GM12864 (cell line): ENCODE results near the gene SPATA31E1.
"Not testable (repeated sequence)": the region's sequence is repeated elsewhere in the genome, so short reads cannot be mapped to it uniquely, and the experiment has no call there.

Source experiments
- DNase-seq: peaks from one replicate; pipeline ENCODE4 v3.0.0-alpha.2; 2011; ENCODE audit warnings: low read depth
- H3K4me3 ChIP-seq: 2 replicates; pipeline ENCODE4 v1.5.1; 2011; ENCODE audit warnings: mild to moderate bottlenecking, low read depth, low read length, control low read depth
- TF ChIP-seq, protein P1 (sequence below): IDR thresholded peaks from 2 replicates; pipeline ENCODE4 v1.5.1; 2011; ENCODE audit warnings: low read depth, mild to moderate bottlenecking, moderate library complexity, low read length, control low read depth, inconsistent platforms; ENCODE audit errors: missing control alignments

The SPATA31E1 gene

DNA sequence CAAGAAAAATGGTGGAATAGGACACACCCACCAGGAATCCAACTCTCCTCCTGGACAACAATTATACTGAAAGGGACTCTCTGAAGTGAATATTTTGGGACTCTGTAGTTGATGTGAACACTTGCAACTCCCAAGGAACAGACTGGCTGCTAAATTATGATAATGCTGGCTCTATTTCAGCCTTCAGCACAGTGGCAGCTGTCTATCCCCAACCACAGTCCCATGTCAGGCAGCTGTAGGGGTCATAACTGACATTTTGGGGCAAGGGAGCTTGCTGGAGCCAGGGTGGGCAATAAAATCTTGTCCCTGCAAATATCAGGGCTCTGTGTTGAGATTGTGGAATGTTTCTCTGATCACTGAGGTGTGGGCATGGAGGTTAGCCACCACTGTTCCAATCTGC is 14.2 kb downstream of the SPATA31E1 start:
- DNase-seq = no peak
- no peak overlapping the region for H3K4me3 ChIP-seq
- TF ChIP-seq, protein P1, sequence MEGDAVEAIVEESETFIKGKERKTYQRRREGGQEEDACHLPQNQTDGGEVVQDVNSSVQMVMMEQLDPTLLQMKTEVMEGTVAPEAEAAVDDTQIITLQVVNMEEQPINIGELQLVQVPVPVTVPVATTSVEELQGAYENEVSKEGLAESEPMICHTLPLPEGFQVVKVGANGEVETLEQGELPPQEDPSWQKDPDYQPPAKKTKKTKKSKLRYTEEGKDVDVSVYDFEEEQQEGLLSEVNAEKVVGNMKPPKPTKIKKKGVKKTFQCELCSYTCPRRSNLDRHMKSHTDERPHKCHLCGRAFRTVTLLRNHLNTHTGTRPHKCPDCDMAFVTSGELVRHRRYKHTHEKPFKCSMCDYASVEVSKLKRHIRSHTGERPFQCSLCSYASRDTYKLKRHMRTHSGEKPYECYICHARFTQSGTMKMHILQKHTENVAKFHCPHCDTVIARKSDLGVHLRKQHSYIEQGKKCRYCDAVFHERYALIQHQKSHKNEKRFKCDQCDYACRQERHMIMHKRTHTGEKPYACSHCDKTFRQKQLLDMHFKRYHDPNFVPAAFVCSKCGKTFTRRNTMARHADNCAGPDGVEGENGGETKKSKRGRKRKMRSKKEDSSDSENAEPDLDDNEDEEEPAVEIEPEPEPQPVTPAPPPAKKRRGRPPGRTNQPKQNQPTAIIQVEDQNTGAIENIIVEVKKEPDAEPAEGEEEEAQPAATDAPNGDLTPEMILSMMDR = no peak

DNA sequence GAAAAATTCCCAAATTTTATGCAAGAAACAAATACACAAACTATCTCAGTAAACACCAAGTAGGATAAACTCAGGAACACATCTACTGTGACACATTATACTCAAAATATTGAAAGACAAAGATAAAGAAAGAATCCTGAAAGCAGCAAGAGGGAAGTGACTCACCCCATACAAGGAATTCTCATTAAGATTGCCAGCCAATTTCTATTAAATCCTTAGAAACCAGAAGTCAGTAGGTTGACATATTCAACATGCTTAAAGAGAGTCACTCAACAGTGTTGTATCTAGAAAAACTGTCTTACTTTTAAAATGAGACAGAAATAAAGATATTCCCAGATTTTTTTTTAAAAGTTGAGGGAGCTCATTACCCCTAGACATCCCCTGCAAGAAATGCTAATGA is 15.5 kb downstream of the SPATA31E1 start:
- TF ChIP-seq, protein P1 = no peak
- DNase-seq = no peak
- no peak overlapping the region for H3K4me3 ChIP-seq

GRCh38 chr9:87902371-87902770 is 19.7 kb downstream of the SPATA31E1 start:
- H3K4me3 ChIP-seq, DNase-seq: not testable (repeated sequence)

GRCh38 chr9:87909310-87910041 is 26.8 kb downstream of the SPATA31E1 start:
- no peak overlapping the region for H3K4me3 ChIP-seq
- no peak for DNase-seq
- TF ChIP-seq, protein P1 = no peak

- TF ChIP-seq, protein P1 = no peak
- no peak overlapping the region for H3K4me3 ChIP-seq
- no peak for DNase-seq
These were observed 28.1 kb downstream of the SPATA31E1 start for GRCh38 chr9:87910821-87911220.

- H3K4me3 ChIP-seq, DNase-seq: not testable (repeated sequence)
These were observed 35.0 kb downstream of the SPATA31E1 start, which contains the start of gene SPATA31C1 for GRCh38 chr9:87917662-87918061. TSS of gene SPATA31C1 (plus strand) at chr9:87917962.

DNA sequence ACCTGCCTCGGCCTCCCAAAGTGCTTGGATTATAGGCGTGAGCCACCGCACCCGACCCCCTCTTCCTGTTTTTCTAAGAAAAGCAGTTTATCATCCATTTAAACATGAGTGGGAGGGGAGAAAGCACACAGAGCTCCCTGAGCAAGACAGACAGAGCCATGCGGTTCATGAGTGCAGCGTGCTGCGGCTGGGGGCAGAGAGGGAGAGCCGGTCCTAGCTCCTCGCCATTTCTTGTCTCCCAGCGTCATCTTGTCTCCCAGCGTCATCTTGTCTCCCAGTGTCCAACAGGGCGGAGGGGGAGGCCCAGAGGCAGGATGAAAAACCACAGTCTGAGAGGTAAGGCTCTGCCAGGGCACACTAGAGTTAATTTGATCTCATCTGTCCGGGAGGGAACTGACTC is 36.3 kb downstream of the SPATA31E1 start:
- H3K4me3 ChIP-seq, DNase-seq: not testable (repeated sequence)

GRCh38 chr9:87921561-87921960 is 38.9 kb downstream of the SPATA31E1 start:
- not testable (repeated sequence) for H3K4me3 ChIP-seq, DNase-seq

GRCh38 chr9:87923012-87923411 is 40.3 kb downstream of the SPATA31E1 start:
- not testable (repeated sequence) for DNase-seq, H3K4me3 ChIP-seq

DNA sequence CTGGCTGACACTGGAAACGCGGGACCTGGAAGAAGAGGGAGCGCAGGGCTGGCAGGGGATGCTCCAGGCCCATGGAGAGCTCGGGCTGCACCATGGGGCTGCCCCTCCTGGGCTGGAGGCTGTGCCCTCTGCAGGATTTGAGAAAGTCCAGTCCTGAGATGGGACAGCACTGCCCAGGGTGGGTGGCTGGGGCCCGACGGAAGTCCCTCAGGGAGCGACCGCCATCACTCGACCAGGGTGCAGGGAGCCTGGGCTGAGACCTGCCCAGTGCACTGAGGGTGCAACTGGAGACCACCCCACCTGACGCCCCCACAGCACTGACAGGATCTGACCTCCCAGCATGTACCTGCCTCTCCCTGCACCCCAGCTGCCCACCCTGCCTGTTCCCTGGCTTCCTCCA is 42.2 kb downstream of the SPATA31E1 start:
- not testable (repeated sequence) for DNase-seq, H3K4me3 ChIP-seq

DNA sequence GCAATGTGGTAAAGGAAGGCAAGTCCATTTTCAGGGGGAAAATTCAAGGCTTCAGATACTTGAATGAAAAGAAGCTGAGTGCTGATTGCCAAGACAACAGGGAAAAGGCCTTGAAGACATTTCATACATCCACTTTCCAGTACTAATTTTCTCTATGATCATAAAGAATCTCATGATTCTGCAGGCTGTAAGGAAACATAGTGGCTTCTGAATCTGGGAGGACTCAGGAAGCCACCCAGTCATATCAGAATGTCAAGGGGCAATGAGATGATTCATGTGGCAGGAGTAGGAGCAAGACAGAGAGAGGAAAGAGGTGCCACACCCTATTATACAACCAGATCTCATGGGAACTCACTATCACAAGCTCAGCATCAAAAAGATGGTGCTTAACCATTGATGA is 46.5 kb downstream of the SPATA31E1 start:
- DNase-seq = not testable (repeated sequence)

DNA sequence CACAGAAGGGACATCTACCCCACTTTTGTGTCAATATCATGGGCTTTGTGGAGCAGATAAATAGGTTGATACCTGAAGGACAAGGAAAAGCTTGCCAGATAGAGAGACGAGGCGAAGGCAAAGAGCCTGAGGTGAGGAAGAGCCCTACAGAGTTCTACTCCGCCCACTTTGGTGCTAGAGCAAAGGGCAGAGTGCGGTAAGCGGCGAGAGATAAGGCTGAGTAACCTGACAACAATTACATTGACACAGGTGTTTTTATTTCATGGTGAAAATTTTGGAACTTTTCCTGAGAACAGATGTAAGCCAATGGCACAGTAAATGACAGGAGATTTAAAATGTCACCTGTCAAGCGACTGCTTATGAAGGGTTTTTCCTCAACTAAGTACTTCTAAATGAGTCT is 51.8 kb downstream of the SPATA31E1 start:
- not testable (repeated sequence) for DNase-seq, H3K4me3 ChIP-seq

More for the DNA sequence above, 46.5 kb downstream of the SPATA31E1 start:
- H3K4me3 ChIP-seq = not testable (repeated sequence)

GRCh38 chr9:87937352-87937751 is 54.7 kb downstream of the SPATA31E1 start:
- DNase-seq, H3K4me3 ChIP-seq: not testable (repeated sequence)

DNA sequence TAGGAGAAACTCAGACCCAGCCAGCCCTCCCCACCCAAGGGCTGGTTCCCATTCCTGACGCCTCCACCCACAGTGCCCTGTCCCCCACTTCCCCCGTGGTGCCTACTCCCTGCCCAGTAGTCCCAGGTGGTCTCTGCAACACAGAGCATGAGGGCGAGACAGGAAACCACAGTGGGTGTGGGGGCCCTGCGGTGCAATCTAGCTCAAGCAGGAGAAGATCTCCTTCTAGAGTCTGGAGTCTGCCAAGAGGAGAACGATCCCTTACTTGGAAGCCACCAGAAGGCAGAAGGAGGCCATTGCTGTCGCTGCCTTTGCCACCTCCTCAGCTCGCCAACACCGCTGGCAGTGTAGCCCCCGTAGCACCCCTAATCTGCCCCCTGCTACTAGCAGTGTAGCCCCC is 55.2 kb downstream of the SPATA31E1 start:
- not testable (repeated sequence) for H3K4me3 ChIP-seq, DNase-seq

- not testable (repeated sequence) for DNase-seq, H3K4me3 ChIP-seq
These were observed 55.7 kb downstream of the SPATA31E1 start for GRCh38 chr9:87938336-87938735.
